ENCODE data around the gene ATG4C.

ATG4C gene

GRCh38 chr1:62884156-62884740 is 100.3 kb downstream of the ATG4C start:
- no peak overlapping the region for H3K4me3 ChIP-seq (ENCODE audit: low read depth, low read length)
- TF ChIP-seq, protein P1, sequence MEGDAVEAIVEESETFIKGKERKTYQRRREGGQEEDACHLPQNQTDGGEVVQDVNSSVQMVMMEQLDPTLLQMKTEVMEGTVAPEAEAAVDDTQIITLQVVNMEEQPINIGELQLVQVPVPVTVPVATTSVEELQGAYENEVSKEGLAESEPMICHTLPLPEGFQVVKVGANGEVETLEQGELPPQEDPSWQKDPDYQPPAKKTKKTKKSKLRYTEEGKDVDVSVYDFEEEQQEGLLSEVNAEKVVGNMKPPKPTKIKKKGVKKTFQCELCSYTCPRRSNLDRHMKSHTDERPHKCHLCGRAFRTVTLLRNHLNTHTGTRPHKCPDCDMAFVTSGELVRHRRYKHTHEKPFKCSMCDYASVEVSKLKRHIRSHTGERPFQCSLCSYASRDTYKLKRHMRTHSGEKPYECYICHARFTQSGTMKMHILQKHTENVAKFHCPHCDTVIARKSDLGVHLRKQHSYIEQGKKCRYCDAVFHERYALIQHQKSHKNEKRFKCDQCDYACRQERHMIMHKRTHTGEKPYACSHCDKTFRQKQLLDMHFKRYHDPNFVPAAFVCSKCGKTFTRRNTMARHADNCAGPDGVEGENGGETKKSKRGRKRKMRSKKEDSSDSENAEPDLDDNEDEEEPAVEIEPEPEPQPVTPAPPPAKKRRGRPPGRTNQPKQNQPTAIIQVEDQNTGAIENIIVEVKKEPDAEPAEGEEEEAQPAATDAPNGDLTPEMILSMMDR (IDR thresholded peaks at IDR 0.05; ENCODE audit: low read depth, low read length, missing control alignments) = no peak
- no peak for DNase-seq (ENCODE audit: low read depth)

DNA sequence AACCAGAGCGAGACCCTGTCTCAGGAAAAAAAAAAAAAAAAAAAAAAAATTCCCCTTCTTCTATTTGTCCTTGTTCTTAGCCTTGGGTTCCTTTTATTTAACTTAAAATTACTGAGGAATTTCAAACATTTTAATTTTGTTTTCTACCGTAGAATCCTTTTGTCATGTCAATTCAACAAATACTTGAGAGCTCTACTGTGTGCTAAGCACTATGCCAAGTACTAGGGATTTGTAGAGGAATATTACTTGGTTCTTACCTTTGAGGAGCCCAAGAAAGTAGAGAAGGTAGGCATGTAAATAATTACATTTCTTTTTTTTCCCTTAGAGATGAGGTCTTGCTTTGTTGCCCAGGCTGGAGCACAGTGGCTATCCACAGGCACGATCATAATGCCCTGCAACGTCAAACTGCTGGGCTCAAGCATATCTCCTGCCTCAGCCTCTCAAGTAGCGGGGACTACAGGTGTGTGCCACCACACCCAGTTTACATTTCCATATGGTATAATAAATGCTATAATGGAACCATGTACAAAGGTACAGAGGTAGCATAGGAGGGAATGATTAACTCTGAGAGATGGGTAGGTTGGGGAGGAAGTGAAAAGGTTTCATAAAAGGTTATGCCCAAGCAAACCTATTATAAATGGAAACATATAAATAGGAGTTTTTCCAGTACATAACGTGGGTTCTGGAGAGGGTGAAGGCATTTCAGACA is 104.0 kb downstream of the ATG4C start:
- no peak overlapping the region for H3K4me3 ChIP-seq (ENCODE audit: low read depth, low read length)
- TF ChIP-seq, protein P1 (IDR thresholded peaks at IDR 0.05; ENCODE audit: low read depth, low read length, missing control alignments) = no peak
- no peak for DNase-seq (ENCODE audit: low read depth)

DNA sequence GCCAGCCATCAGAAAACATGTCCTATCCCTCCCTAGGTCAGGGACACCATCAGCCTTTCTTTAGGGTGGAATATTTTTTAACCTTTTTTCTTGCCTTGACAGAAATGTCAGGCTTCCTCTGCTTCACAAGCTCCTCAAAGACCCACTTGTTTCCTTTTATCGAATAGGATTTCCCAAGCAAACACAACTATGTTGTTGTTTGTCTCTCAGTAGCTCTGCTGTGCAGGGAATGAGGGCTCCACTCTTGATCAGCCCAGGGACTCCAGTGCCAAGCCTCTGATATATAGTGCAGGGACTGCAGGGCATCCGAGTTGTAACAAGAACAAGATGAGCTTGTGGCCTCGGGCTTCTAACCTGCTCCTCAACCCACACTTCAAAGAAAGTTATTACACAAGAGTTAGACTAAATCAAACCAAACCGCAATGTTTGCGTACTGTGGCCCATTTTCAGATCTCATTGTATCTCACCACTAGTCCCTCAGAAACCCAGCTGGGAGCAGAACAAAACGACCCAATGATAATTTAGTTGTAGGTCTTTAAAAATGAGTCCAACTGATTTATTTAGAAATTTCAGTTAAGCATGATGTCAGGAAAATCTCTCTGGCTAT is 108.1 kb downstream of the ATG4C start:
- TF ChIP-seq, protein P1 (IDR thresholded peaks at IDR 0.05; ENCODE audit: low read depth, low read length, missing control alignments) = no peak
- DNase-seq (ENCODE audit: low read depth) = no peak
- H3K4me3 ChIP-seq (ENCODE audit: low read depth, low read length) = no peak overlapping the region

GRCh38 chr1:62897788-62898187 is 113.9 kb downstream of the ATG4C start:
- TF ChIP-seq, protein P1 (IDR thresholded peaks at IDR 0.05; ENCODE audit: low read depth, low read length, missing control alignments) = no peak
- H3K4me3 ChIP-seq (ENCODE audit: low read depth, low read length) = no peak overlapping the region
- no peak for DNase-seq (ENCODE audit: low read depth)

- no peak for DNase-seq (ENCODE audit: low read depth)
- no peak overlapping the region for H3K4me3 ChIP-seq (ENCODE audit: low read depth, low read length)
- TF ChIP-seq, protein P1 (IDR thresholded peaks at IDR 0.05; ENCODE audit: low read depth, low read length, missing control alignments) = no peak
Observed at GRCh38 chr1:62900566-62900965, 116.6 kb downstream of the ATG4C start.

DNA sequence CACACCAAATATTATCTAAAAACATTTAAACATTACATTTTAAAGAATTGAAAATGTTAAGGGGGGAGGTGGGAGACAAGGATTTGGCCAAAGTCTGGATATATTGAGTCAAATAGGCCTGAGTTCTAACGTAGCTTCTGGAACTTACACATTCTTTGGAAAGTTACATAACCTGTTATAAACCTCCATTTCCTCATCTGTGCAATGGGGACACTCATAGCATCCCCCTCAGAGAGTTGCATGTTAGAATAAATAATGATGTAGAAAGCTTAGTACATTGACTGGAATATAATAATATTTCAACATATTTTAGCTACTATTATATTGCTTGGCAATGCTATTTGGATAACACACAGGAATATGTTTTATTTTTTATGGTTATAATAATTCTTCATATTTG is 117.7 kb downstream of the ATG4C start:
- no peak overlapping the region for H3K4me3 ChIP-seq (ENCODE audit: low read depth, low read length)
- TF ChIP-seq, protein P1 (IDR thresholded peaks at IDR 0.05; ENCODE audit: low read depth, low read length, missing control alignments) = no peak
- DNase-seq (ENCODE audit: low read depth) = no peak

All from GM12864 (cell line).